OCI-LY3 (cell line): ENCODE results near the gene NRXN3.

Source experiments
- EZH2phosphoT487 ChIP-seq: fragments of 200-600 bp; shearing (Covaris generic); IDR thresholded peaks from 2 replicates; pipeline ENCODE4 v1.6.1; 2018; ENCODE audit warnings: antibody characterized with exemption, mixed run types, low read depth
- TF ChIP-seq, protein P1 (sequence below): fragments of 200-600, 300-600 bp; sonication (generic); IDR thresholded peaks from 2 replicates; pipeline ENCODE4 v1.5.1; 2014; ENCODE audit warnings: antibody characterized with exemption, low read length, low read depth

DNA sequence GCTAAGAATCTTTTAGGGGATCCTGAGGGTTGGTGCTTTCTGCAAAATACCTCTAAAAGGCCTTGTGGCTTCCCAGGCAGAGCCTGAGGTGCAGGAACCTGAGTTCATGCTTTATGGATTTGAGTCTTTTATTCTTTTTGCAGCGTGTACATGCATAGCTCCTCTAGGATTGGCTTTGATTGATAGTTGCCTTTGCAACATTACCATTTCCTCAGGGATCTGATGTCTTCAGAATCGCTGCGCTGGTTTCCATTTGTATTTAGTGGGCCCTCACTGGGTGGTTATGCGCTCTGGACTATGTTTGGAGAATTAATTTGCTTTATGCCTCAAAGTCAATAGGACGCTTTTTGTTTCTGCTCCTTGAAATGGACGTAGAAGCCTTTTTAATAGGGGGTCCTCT is 16.1 kb downstream of the NRXN3 start:
- TF ChIP-seq, protein P1, sequence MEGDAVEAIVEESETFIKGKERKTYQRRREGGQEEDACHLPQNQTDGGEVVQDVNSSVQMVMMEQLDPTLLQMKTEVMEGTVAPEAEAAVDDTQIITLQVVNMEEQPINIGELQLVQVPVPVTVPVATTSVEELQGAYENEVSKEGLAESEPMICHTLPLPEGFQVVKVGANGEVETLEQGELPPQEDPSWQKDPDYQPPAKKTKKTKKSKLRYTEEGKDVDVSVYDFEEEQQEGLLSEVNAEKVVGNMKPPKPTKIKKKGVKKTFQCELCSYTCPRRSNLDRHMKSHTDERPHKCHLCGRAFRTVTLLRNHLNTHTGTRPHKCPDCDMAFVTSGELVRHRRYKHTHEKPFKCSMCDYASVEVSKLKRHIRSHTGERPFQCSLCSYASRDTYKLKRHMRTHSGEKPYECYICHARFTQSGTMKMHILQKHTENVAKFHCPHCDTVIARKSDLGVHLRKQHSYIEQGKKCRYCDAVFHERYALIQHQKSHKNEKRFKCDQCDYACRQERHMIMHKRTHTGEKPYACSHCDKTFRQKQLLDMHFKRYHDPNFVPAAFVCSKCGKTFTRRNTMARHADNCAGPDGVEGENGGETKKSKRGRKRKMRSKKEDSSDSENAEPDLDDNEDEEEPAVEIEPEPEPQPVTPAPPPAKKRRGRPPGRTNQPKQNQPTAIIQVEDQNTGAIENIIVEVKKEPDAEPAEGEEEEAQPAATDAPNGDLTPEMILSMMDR = no peak
- no peak for TF ChIP-seq EZH2phosphoT487
